ENCODE results near the gene NABP1.
A peak's percentile ranks its signal among the peaks of the same experiment; 100 is the strongest.

The NABP1 gene

DNA sequence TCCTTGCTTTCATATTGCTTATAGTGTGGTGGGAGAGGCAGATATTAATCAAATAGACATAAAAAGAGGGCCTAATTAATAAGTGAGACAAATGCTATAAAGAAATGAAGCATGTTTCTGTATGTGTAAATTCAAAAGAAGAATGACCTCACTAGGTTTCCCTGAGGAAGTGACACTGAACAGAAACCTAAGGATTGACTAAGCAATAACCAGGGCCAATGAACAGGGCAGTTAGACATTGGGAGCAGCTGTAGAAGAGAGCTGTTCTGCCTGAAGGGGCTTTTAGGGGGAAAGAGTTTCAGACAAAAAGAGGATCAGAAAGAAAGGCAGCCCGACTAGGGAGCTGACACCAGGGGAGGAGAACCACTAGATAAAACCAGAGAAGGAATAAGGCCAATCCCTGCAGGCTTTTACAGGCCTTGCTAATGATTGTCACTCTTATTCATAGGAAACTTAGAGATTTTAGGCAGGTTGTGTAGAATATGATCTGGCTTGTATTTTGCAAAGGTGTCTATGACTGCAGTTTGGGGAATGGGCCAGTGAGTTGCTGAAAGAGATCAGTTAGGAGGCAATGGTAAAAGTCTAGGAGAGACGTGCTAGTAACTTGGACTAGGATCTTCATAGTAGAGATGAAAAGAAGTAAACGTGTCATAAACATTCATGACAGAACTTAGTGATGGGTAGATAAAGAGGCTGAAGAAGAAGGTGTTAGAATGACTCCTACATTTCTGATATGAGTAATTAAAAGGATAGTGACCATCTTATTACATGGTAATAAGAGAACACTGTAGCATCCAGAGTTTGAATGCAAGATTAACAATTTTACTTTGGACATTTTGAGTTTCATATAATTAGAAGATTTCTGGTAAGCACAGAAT lies 26.8 kb upstream of the NABP1 start:
- DNase-seq, result peak; percentile 72

GRCh38 chr2:191653667-191654391 lies 24.1 kb upstream of the NABP1 start:
- no peak for DNase-seq

GRCh38 chr2:191656391-191656790 lies 21.5 kb upstream of the NABP1 start:
- DNase-seq, result no peak

DNA sequence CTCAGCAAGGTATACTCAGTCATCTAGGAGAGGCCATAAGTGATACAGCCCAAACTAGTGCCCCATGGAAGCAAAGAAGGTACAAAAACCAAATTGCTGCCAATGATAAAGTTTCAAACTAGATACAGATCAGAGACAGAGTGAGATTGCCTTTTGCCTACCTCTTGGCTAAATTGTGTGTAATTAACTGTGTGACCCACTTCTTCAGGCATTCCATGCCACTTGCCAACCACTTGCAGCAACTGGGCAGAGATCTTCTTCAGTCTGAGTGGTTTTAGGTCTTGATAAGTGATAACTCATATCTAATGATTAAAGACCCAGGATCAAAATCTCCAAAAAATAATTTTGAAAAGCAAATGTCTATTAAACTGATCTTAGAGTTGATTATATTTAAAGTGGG lies 21.1 kb upstream of the NABP1 start:
- DNase-seq, result no peak

GRCh38 chr2:191657977-191658376 lies 20.0 kb upstream of the NABP1 start:
- peak; percentile 46 for DNase-seq

GRCh38 chr2:191659198-191659597 lies 18.7 kb upstream of the NABP1 start:
- no peak for DNase-seq

GRCh38 chr2:191660575-191660974 lies 17.4 kb upstream of the NABP1 start:
- no peak for DNase-seq

GRCh38 chr2:191661097-191661924 lies 16.6 kb upstream of the NABP1 start:
- DNase-seq, result no peak

- DNase-seq, result no peak
Observed at GRCh38 chr2:191664823-191665677, 12.9 kb upstream of the NABP1 start.

DNA sequence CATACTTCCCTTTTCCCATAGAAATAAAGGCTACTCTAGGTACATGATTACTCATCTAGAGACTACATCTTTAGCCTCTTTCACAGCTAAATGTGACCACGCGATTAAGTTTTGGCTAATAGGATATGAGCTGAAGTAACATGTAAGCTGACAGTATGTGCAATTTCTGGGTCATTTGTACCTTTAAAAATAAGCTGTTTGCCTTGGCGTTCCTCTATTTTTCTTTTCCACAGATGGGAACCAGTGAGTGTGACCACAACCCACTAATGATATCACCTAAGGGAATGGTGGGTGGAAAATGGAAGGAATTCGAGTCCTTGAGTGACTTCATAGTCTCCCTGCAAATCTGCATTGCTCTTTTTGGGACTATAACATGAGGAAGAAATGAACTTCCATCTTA lies 11.7 kb upstream of the NABP1 start:
- DNase-seq, result no peak

DNA sequence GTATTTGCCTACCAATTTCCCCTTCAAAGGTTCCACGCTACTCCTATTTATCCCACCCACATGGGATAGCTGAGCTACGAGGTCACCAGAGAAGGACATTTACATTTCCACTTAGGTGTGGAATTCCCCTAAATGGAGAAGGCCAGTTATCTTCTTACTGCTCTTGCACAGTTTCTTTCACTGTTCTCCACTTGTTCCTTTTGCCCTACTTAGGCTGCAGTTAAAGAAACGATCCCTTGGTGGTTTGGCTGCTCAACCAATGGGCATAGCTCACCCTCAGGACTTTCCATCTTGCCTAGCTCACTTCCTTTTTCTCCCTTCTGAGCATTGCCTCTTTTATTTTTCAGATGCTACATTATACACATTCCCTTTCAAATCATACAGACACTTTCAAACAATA lies 11.2 kb upstream of the NABP1 start:
- DNase-seq, result no peak

- no peak for DNase-seq
Observed at GRCh38 chr2:191670076-191670475, 7.9 kb upstream of the NABP1 start.

- DNase-seq, result no peak
Observed at GRCh38 chr2:191670787-191671186, 7.1 kb upstream of the NABP1 start.

- DNase-seq, result peak; percentile 88
Observed at GRCh38 chr2:191675807-191676721, 1.9 kb upstream of the NABP1 start.

- DNase-seq, result peak; percentile 77
Observed at GRCh38 chr2:191676790-191677645, 918 bp upstream of the NABP1 start.

DNA sequence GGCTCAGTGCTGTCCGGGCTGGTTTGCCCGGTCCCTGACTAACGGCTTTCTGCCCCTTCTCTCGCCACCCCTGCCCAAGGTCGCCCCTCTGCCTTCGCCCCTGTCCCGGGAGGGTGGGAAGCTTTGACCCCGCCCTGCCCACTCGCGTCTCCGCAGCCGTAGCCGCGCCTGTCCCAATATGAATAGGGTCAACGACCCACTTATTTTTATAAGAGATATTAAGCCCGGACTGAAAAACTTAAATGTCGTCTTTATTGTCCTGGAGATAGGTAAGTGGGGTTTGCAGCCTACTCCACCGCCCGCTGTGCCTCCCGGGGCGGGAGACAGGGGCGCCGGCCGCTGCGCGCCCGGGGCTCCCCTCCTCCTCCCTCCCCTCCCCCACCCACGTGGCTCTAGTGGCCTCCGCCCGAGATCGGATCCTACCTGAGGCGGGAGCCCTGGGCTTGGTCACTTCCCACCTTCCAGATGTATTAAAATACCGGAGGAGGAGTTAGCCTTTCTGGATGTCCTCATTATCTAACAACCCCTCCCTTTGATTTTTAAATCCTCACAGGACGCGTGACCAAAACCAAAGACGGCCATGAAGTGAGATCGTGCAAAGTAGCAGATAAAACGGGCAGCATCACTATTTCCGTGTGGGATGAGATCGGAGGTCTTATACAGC lies 633 bp downstream of the NABP1 start:
- DNase-seq, result peak; percentile 80

- peak; percentile 73 for DNase-seq
Observed at GRCh38 chr2:191679818-191680600, 2.1 kb downstream of the NABP1 start.

- DNase-seq, result no peak
Observed at GRCh38 chr2:191680639-191681038, 2.7 kb downstream of the NABP1 start.

GRCh38 chr2:191682126-191682525 lies 4.2 kb downstream of the NABP1 start:
- no peak for DNase-seq
